H1 (cell line): ENCODE data around the gene NOS1AP. TPM values are rescaled to one million over a fixed set of nuclear protein-coding genes. Genes with fewer than 3 reads are reported as not detected.

ENCODE experiments used
- CTCF ChIA-PET: fragments of 300-600 bp; sonication (Branson Sonifier 250); formaldehyde crosslinking; loops from one replicate; lab custom pipeline; 2021; ENCODE audit not compliant: partially characterized antibody; lab: Charles Lee
- POLR2A ChIA-PET: fragments of 300-600 bp; sonication (Branson Sonifier 250); formaldehyde crosslinking; loops from one replicate; lab custom pipeline; 2021; ENCODE audit warnings: inconsistent platforms; ENCODE audit not compliant: partially characterized antibody; lab: Charles Lee
- DNase-seq, 2 experiments: peaks; one replicate each; pipeline versions ENCODE4 v3.0.0 to v3.0.0-alpha.2; 2010 to 2022; ENCODE audit warnings: low spot score in 2 of 2, low read depth in 1 of 2, mixed read lengths in 1 of 2
- FAIRE-seq: peaks from 2 replicates; lab custom pipeline; 2011; peaks lifted over from hg19 to GRCh38; lab: Jason Lieb, UNC
- H2AFZ ChIP-seq: 2 replicates; pipeline ENCODE4 v1.8.1; 2012; ENCODE audit warnings: low read length, inconsistent platforms
- H2AK5ac ChIP-seq: 2 replicates; pipeline ENCODE4 v1.6.1; 2013; ENCODE audit warnings: low read depth, low read length
- H2BK120ac ChIP-seq: replicated peaks from 2 replicates; pipeline ENCODE3; 2013; ENCODE audit warnings: low read depth, low read length, inconsistent platforms
- H2BK12ac ChIP-seq: 2 replicates; pipeline ENCODE4 v1.6.1; 2013; ENCODE audit warnings: low read depth, low read length
- H2BK15ac ChIP-seq: 2 replicates; pipeline ENCODE4 v1.6.1; 2013; ENCODE audit warnings: low read length
- H2BK20ac ChIP-seq: 2 replicates; pipeline ENCODE4 v1.6.1; 2013; ENCODE audit warnings: low read length
- H2BK5ac ChIP-seq: 2 replicates; pipeline ENCODE4 v1.6.1; 2013; ENCODE audit warnings: low read depth, low read length
- H3K14ac ChIP-seq: 2 replicates; pipeline ENCODE4 v1.6.1; 2013; ENCODE audit warnings: inconsistent platforms; ENCODE audit not compliant: insufficient read length
- H3K18ac ChIP-seq: 2 replicates; pipeline ENCODE4 v1.6.1; 2013; ENCODE audit warnings: low read length; ENCODE audit errors: extremely low read depth
- H3K23ac ChIP-seq: 2 replicates; pipeline ENCODE4 v1.6.1; 2013; ENCODE audit warnings: inconsistent platforms; ENCODE audit not compliant: insufficient read length
- H3K23me2 ChIP-seq: 2 replicates; pipeline ENCODE4 v1.6.1; 2013; ENCODE audit warnings: low read depth, low read length
- H3K27ac ChIP-seq: 2 replicates; pipeline ENCODE4 v1.6.1; 2011; ENCODE audit warnings: low read depth, low read length, inconsistent platforms
- H3K27me3 ChIP-seq, 4 experiments: replicated peaks in 1 of 4; 1 replicate in 1 of 4; 2 replicates in 3 of 4; pipeline versions ENCODE4 v1.6.1 to v1.8.1; 2011 to 2013; ENCODE audit warnings: low read length in 3 of 4, mild to moderate bottlenecking in 3 of 4, inconsistent platforms in 2 of 4, mixed read lengths in 2 of 4, moderate library complexity in 1 of 4; ENCODE audit not compliant: control insufficient read depth in 3 of 4, insufficient read depth in 3 of 4; ENCODE audit errors: extremely low read depth in 1 of 4
- H3K36me3 ChIP-seq, 4 experiments: 2 replicates each; pipeline versions ENCODE4 v1.6.1 to v1.8.1; 2011 to 2013; ENCODE audit warnings: mild to moderate bottlenecking in 4 of 4, low read length in 3 of 4, moderate library complexity in 2 of 4, control low read depth in 1 of 4, inconsistent platforms in 1 of 4; ENCODE audit not compliant: insufficient read depth in 4 of 4, control insufficient read depth in 2 of 4
- H3K4ac ChIP-seq: replicated peaks from 2 replicates; pipeline ENCODE3; 2013; ENCODE audit warnings: low read length, low read depth, mixed read lengths, inconsistent platforms; ENCODE audit not compliant: insufficient read length
- H3K4me1 ChIP-seq, 4 experiments: replicated peaks in 1 of 4; 1 replicate in 1 of 4; 2 replicates in 3 of 4; pipeline versions ENCODE4 v1.6.1 to v1.8.1; 2011 to 2013; ENCODE audit warnings: low read length in 3 of 4, inconsistent platforms in 2 of 4, mixed read lengths in 1 of 4; ENCODE audit not compliant: insufficient read depth in 4 of 4, control insufficient read depth in 3 of 4
- H3K4me2 ChIP-seq, 2 experiments: 2 replicates each; pipeline versions ENCODE4 v1.6.1 to v1.8.1; 2011 to 2013; ENCODE audit warnings: low read depth in 2 of 2, low read length in 2 of 2, control low read depth in 1 of 2, inconsistent platforms in 1 of 2, mild to moderate bottlenecking in 1 of 2; ENCODE audit not compliant: insufficient read depth in 1 of 2
- H3K4me3 ChIP-seq, 4 experiments: fragments of 200-600, 300-600 bp in 1 of 4; sonication (generic), shearing (Covaris generic), sonication (Bioruptor Twin) in 1 of 4; 2 replicates each; pipeline versions ENCODE4 v1.5.1 to v1.8.1; 2011 to 2016; ENCODE audit warnings: low read length in 4 of 4, low read depth in 3 of 4, control low read depth in 2 of 4, inconsistent platforms in 2 of 4, mild to moderate bottlenecking in 2 of 4, mixed read lengths in 1 of 4, moderate library complexity in 1 of 4; ENCODE audit not compliant: insufficient read depth in 2 of 4; ENCODE audit errors: extremely low read depth in 1 of 4
- H3K56ac ChIP-seq: replicated peaks from 2 replicates; pipeline ENCODE3; 2013; ENCODE audit warnings: low read depth, mild to moderate bottlenecking, mixed read lengths, low read length, inconsistent platforms; ENCODE audit not compliant: insufficient read length
- H3K79me1 ChIP-seq: 2 replicates; pipeline ENCODE4 v1.6.1; 2013; ENCODE audit warnings: low read depth, low read length, control low read depth
- H3K79me2 ChIP-seq, 2 experiments: 2 replicates each; pipeline versions ENCODE4 v1.6.1 to v1.8.1; 2012 to 2013; ENCODE audit warnings: low read length in 2 of 2, mild to moderate bottlenecking in 2 of 2, inconsistent platforms in 1 of 2; ENCODE audit not compliant: insufficient read depth in 2 of 2, control insufficient read depth in 1 of 2
- H3K9ac ChIP-seq, 4 experiments: replicated peaks in 1 of 4; 1 replicate in 1 of 4; 2 replicates in 3 of 4; pipeline versions ENCODE4 v1.6.1 to v1.8.1; 2011 to 2013; ENCODE audit warnings: low read depth in 3 of 4, low read length in 3 of 4, control low read depth in 2 of 4, mild to moderate bottlenecking in 2 of 4, moderate library complexity in 2 of 4, inconsistent platforms in 1 of 4; ENCODE audit errors: extremely low read depth in 1 of 4
- H3K9me3 ChIP-seq, 2 experiments: 2 replicates each; pipeline versions ENCODE4 v1.6.1 to v1.8.1; 2012 to 2013; ENCODE audit warnings: mild to moderate bottlenecking in 2 of 2, moderate library complexity in 2 of 2, control low read depth in 1 of 2, inconsistent platforms in 1 of 2, low read depth in 1 of 2, low read length in 1 of 2, mixed read lengths in 1 of 2; ENCODE audit not compliant: insufficient read depth in 2 of 2
- H4K20me1 ChIP-seq, 2 experiments: replicated peaks in 1 of 2; 2 replicates each; pipeline versions ENCODE3 to v1.8.1; 2011 to 2013; ENCODE audit warnings: inconsistent platforms in 2 of 2, low read length in 2 of 2, mild to moderate bottlenecking in 1 of 2; ENCODE audit not compliant: insufficient read depth in 2 of 2, control insufficient read depth in 1 of 2
- H4K5ac ChIP-seq: 2 replicates; pipeline ENCODE4 v1.6.1; 2013; ENCODE audit warnings: low read length, low read depth, mixed read lengths, inconsistent platforms; ENCODE audit not compliant: insufficient read length
- H4K8ac ChIP-seq: 2 replicates; pipeline ENCODE4 v1.8.0; 2013; ENCODE audit warnings: mild to moderate bottlenecking, moderate library complexity, low read length, inconsistent platforms; ENCODE audit not compliant: insufficient read depth; ENCODE audit errors: extremely low read depth
- H4K91ac ChIP-seq: replicated peaks from 2 replicates; pipeline ENCODE3; 2013; ENCODE audit warnings: low read length, mixed read lengths, inconsistent platforms; ENCODE audit not compliant: insufficient read length
- EZH2 ChIP-seq: fragments of 200-600 bp; sonication (generic); IDR thresholded peaks from 2 replicates; pipeline ENCODE4 v1.7.1; 2012; ENCODE audit warnings: low read depth, mild to moderate bottlenecking, moderate library complexity, low read length, inconsistent platforms; ENCODE audit not compliant: severe bottlenecking
- PHF8 ChIP-seq: fragments of 200-600 bp; sonication (generic); conservative IDR thresholded peaks from 2 replicates; pipeline ENCODE4 v1.7.1; 2012; ENCODE audit warnings: low read depth, mild to moderate bottlenecking, inconsistent platforms, low read length, moderate library complexity
- RFX5 ChIP-seq: IDR thresholded peaks from 2 replicates; pipeline ENCODE4 v1.6.1; 2011; ENCODE audit warnings: low read depth, low read length, improper control_type of control experiment, borderline replicate concordance
- SUZ12 ChIP-seq: fragments of 200-600 bp; sonication (generic); IDR thresholded peaks from 2 replicates; pipeline ENCODE4 v1.6.1; 2012; ENCODE audit warnings: mild to moderate bottlenecking, inconsistent platforms, low read length, moderate library complexity, mixed read lengths
- TCF12 ChIP-seq: IDR thresholded peaks from 2 replicates; pipeline ENCODE4 v1.6.1; 2011; ENCODE audit warnings: low read depth, mild to moderate bottlenecking, low read length
- WGBS, 2 experiments: shearing (Covaris generic) in 1 of 2; methylation state at CpG; one replicate each; pipeline versions ENCODE4 v1.1.6 to v1.1.7; 2013 to 2015; ENCODE audit warnings: low lambda C conversion rate in 2 of 2, mixed read lengths in 2 of 2, inconsistent platforms in 1 of 2, low coverage in 1 of 2, missing lambda C conversion rate in 1 of 2; ENCODE audit not compliant: insufficient replicate concordance in 2 of 2, insufficient coverage in 1 of 2, insufficient read length in 1 of 2; ENCODE audit errors: extremely low coverage in 1 of 2, missing lambda C conversion rate in 1 of 2; 5-methylcytosine and 5-hydroxymethylcytosine counted together
- polyA plus RNA-seq, 7 experiments: library from polyadenylated mRNA; depleted of rRNA in 3 of 7; stranded (reverse) in 5 of 7; unstranded in 2 of 7; fragments of >200 nt in 5 of 7; fragments of 200-250 nt in 2 of 7; gene quantifications; 1 replicate in 5 of 7; 2 replicates in 1 of 7; 4 replicates in 1 of 7; pipeline versions ENCODE4 v1.2.1 to v1.2.3, GENCODE V29; 2011 to 2013; ENCODE audit warnings: missing spikeins in 2 of 7, mixed read lengths in 2 of 7
- total RNA-seq: library from RNA; stranded (reverse); fragmentation: NEBNext Ultra II Directional; extraction: Animal tissue kit (Norgen Biotek cat#: 25700); gene quantifications from 2 replicates; pipeline ENCODE4 v1.2.1, GENCODE V29; 2021

NOS1AP gene
- total and polyA plus RNA-seq, 2 of the 8 experiments (the other 6 are each of a cell fraction or from before 2014, with no cell fraction given), result 2.4 to 12.1 TPM

GRCh38 chr1:162343470-162343869 is 274.0 kb downstream of the NOS1AP start:
- no peak overlapping the region for H3K9ac ChIP-seq

More at GRCh38 chr1:162343470-162343869, 274.0 kb downstream of the NOS1AP start:
- Histone ChIP-seq H4K5ac (no peak overlapping the region), H3K36me3 (no peaks in the 10 kb centered on the region; a peak in 1 of 8 replicates), H3K4me3 (no peak overlapping the region), H3K79me1 (no peaks in the 10 kb centered on the region), H3K9me3 (no peaks in the 10 kb centered on the region), H2AFZ (no peak overlapping the region), H3K27ac (no peak overlapping the region), H2BK120ac (no peak overlapping the region), H2BK15ac (no peak overlapping the region), H3K56ac (no peak overlapping the region), H3K4me1 (no peaks in the 10 kb centered on the region), H3K14ac (no peak overlapping the region), H3K27me3 (no peaks in the 10 kb centered on the region), H3K23me2 (no peaks in the 10 kb centered on the region), H4K8ac (no peak overlapping the region), H3K79me2 (no peaks in the 10 kb centered on the region), H3K4ac (no peak overlapping the region), H4K20me1 (no peaks in the 10 kb centered on the region), H2AK5ac (no peak overlapping the region), H3K4me2 (no peak overlapping the region), H2BK5ac (no peak overlapping the region), H2BK20ac (no peak overlapping the region), H3K18ac (no peak overlapping the region), H4K91ac (no peak overlapping the region), H3K23ac (no peak overlapping the region), H2BK12ac (no peak overlapping the region)
- FAIRE-seq (no peak), DNase-seq (no peak)
- TF ChIP-seq EZH2, result no peak
- no peak for TF ChIP-seq PHF8
- TF ChIP-seq TCF12, result no peak
- TF ChIP-seq RFX5, result no peak
- no peak for TF ChIP-seq SUZ12
- CTCF ChIA-PET, result interaction anchor here (0.6 to 9.2 kb wide), 4 partner anchors 12 to 281 kb away, joined by 3 to 59 read pairs (median 4); no protein-coding TSS in a partner anchor
- 91% methylated on average over 5 of the region's 5 CpGs; no CpG with 5 or more reads in 1 of the 2 experiments for WGBS, 2 experiments
- POLR2A ChIA-PET, result no interaction called here
